HG03064 (cell line): Measurements from ENCODE around the gene BRAF.
A peak's percentile ranks its signal among the peaks of the same experiment; 100 is the strongest.
"Not testable (repeated sequence)": the region's sequence is repeated elsewhere in the genome, so short reads cannot be mapped to it uniquely, and the experiment has no call there.

Experiments
- ATAC-seq: cut with Tn5 transposase; IDR thresholded peaks from one replicate; pipeline ENCODE4 v1.9.1; 2021; ENCODE audit warnings: low read depth; ENCODE audit not compliant: unreplicated experiment

BRAF gene

GRCh38 chr7:140924821-140925421, at the start of gene BRAF:
BRAF (minus strand) TSS chr7:140924929; CDS start chr7:140924703, 226 bp downstream.
- ATAC-seq, result peak; percentile 31

- no peak for ATAC-seq
Observed at GRCh38 chr7:140972876-140973829, 48.4 kb upstream of the BRAF start.

GRCh38 chr7:140972344-140972743, 47.6 kb upstream of the BRAF start:
- no peak for ATAC-seq

DNA sequence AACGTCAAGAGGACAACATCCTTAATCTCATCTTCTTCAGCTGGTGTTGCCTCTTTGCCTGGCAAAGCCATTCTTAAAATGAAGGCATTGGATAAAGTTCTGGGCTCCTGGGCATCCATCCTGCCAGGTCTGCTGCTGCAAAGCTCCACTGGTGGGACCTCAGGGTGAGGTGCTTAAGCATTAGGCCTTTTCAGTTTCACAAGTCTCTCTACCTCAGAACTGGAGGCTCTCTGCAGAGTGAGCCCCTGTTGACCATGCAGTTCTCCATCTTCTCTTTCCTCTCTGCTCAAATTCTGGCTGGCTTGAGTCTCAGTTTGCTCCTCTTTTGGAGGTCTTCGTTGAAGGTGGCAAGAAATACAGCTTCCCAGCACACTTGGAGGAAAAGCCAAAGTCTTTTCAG, 42.7 kb upstream of the BRAF start:
- no peak for ATAC-seq

- ATAC-seq, result no peak
Observed at GRCh38 chr7:140966561-140967233, 42.0 kb upstream of the BRAF start.

- ATAC-seq, result no peak
Observed at GRCh38 chr7:140961117-140961516, 36.4 kb upstream of the BRAF start.

DNA sequence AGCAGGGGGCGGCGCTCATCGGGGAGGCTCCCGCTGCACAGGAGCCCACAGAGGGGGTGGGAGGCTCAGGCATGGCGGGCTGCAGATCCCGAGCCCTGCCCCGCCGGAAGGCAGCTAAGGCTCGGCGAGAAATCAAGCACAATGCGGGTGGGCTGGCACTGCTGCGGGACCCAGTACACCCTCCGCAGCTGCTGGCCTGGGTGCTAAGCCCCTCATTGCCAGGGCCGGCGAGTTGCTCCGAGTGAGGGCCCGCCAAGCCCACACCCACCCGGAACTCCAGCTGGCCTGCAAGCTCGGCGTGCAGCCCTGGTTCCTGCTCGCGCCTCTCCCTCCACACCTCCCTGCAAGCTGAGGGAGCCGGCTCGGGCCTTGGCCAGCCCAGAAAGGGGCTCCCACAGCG, 32.3 kb upstream of the BRAF start:
- ATAC-seq, result not testable (repeated sequence)

- ATAC-seq, result no peak
Observed at GRCh38 chr7:140945940-140946339, 21.2 kb upstream of the BRAF start.

- ATAC-seq, result not testable (repeated sequence)
Observed at GRCh38 chr7:140942242-140942641, 17.5 kb upstream of the BRAF start.

- no peak for ATAC-seq
Observed at GRCh38 chr7:140940898-140941297, 16.2 kb upstream of the BRAF start.

GRCh38 chr7:140937702-140938264, 13.1 kb upstream of the BRAF start:
- no peak for ATAC-seq

GRCh38 chr7:140928491-140929309, 4.0 kb upstream of the BRAF start:
- ATAC-seq, result no peak

- not testable (repeated sequence) for ATAC-seq
Observed at GRCh38 chr7:140927945-140928344, 3.2 kb upstream of the BRAF start.

- ATAC-seq, result no peak
Observed at GRCh38 chr7:140927351-140927750, 2.6 kb upstream of the BRAF start.

GRCh38 chr7:140926021-140926817, 1.5 kb upstream of the BRAF start:
- ATAC-seq, result no peak

GRCh38 chr7:140924019-140924820, 509 bp downstream of the BRAF start:
- peak; percentile 78 for ATAC-seq

GRCh38 chr7:140923358-140924006, 1.2 kb downstream of the BRAF start:
- peak; percentile 7 for ATAC-seq

DNA sequence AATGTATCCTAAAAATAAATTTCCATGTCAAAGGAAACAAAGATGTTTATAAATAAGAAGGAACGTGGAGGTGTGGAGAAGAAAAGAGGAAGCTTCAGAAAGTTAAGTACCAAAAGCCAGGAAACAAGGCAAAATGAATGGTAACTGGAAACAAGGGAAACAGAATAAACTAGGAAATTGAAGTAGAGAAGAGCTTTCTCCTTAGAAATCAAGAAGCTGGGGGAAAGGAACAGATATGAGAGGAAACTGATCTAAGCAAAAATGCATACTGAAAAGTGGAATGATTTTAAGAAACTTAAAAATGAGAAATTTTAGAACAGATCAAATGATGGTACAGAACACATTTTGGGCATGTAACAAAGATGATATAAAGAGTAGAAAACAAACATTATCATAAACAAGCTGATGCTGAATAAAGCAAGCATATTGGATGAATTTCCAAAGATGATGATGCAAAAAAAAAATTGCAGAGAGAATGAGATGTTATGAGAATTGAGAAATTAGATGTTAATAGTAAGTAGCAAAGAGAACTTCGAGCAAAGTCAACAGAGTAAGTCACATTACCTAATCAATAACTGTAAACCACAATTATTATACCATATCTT, 1.9 kb downstream of the BRAF start:
- ATAC-seq, result no peak
